Measurements from ENCODE around the gene IPO5. TPM values are rescaled to one million over a fixed set of nuclear protein-coding genes. Genes with fewer than 3 reads are reported as not detected.

IPO5 gene
- total RNA-seq, 1 donor from 2014 or later, result 727 TPM

DNA sequence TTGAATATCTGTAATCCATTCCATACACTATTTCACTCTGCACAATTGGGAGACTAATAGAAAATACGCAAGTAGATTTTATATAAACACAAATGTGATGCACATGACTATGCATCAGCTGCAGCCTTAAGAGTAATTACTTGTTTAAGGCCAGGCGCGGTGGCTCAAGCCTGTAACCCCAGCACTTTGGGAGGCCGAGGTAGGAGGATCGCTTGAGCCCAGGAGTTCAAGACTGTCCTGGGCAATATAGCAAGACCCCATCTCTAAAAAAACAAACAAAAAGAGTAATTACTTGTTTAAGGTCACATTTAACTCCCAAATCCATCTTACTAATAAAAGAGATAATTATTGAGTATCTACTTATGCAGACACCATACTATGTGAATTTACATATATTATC lies 18.0 kb downstream of the IPO5 start:
- Histone ChIP-seq H3K4me1 (no peaks in the 10 kb centered on the region), H3K27ac (no peak overlapping the region), H3K4me2 (no peak overlapping the region), H3K9ac (no peak overlapping the region), H2AFZ (replicated peaks) (no peak overlapping the region), H3K27me3 (no peaks in the 10 kb centered on the region), H3K79me2 (ENCODE audit: low read depth) (no peaks in the 10 kb centered on the region), H4K20me1 (ENCODE audit: low read depth) (no peaks in the 10 kb centered on the region), H3K9me3 (ENCODE audit: low read depth) (no peaks in the 10 kb centered on the region), H3K4me3 (no peak overlapping the region), H3F3A (ENCODE audit: low read depth) (peaks cover 13% of the 10 kb centered on the region), H3K36me3 (no peaks in the 10 kb centered on the region)
- Mint-ChIP-seq H3K9me3 (no peaks in the 10 kb centered on the region), H3K36me3 (no peaks in the 10 kb centered on the region), H3K4me1 (peaks cover 10% of the 10 kb centered on the region), H3K4me3 (no peak overlapping the region), H3K27ac (no peak overlapping the region), H3K27me3 (ENCODE audit: insufficient read depth, low read depth) (peaks cover 2% of the 10 kb centered on the region)
- TF ChIP-seq EZH2phosphoT487 (IDR thresholded peaks at IDR 0.05) (no peak), EZH2 (IDR thresholded peaks at IDR 0.05) (no peak), CTCF (IDR thresholded peaks at IDR 0.05) (no peak)
- no peak for DNase-seq (ENCODE audit: low spot score)

DNA sequence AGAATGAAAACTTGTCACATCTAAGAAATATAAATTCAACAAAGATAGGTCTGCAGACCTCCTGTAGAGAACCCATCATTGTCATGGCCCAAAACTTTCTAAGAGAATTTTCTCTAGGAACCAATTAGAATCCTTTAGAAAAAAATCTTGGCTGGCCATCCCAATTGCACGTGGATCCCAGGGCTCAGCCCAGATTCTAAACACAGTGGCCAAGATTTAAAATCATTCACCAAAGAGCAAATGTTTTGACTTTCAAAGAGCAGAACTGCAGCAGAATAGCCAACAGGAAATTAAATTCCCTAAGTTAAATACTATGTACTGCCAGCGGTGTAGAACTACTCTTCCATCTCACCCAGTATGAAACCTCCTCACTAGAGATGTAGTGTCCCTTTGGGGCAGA lies 21.3 kb downstream of the IPO5 start:
- peaks cover 2% of the 10 kb centered on the region for H3K27me3 Mint-ChIP-seq (ENCODE audit: insufficient read depth, low read depth)
- H3K9me3 Mint-ChIP-seq, result no peaks in the 10 kb centered on the region
- Histone ChIP-seq H3K9ac (no peak overlapping the region), H4K20me1 (ENCODE audit: low read depth) (peaks cover 12% of the 10 kb centered on the region), H3K27ac (no peak overlapping the region), H3F3A (ENCODE audit: low read depth) (peaks cover 32% of the 10 kb centered on the region), H3K27me3 (no peaks in the 10 kb centered on the region), H3K4me1 (peaks cover 11% of the 10 kb centered on the region), H3K36me3 (peaks cover 8% of the 10 kb centered on the region), H3K4me2 (no peak overlapping the region), H3K4me3 (no peak overlapping the region), H3K79me2 (ENCODE audit: low read depth) (peaks cover 30% of the 10 kb centered on the region), H3K9me3 (ENCODE audit: low read depth) (no peaks in the 10 kb centered on the region), H2AFZ (replicated peaks) (no peak overlapping the region)
- no peaks in the 10 kb centered on the region for H3K36me3 Mint-ChIP-seq
- H3K27ac Mint-ChIP-seq, result no peak overlapping the region
- H3K4me3 Mint-ChIP-seq, result peak overlapping the region; percentile 71
- DNase-seq (ENCODE audit: low spot score), result no peak
- TF ChIP-seq CTCF (IDR thresholded peaks at IDR 0.05), result no peak
- H3K4me1 Mint-ChIP-seq, result peaks cover 25% of the 10 kb centered on the region

- H3K9ac ChIP-seq, result peak overlapping the region; percentile 93
- peaks cover 37% of the 10 kb centered on the region for H3F3A ChIP-seq (ENCODE audit: low read depth)
- peaks cover 8% of the 10 kb centered on the region for H3K36me3 ChIP-seq
- H4K20me1 ChIP-seq (ENCODE audit: low read depth), result peaks cover 18% of the 10 kb centered on the region
- H3K9me3 Mint-ChIP-seq, result no peaks in the 10 kb centered on the region
- peak overlapping the region; percentile 86 for H3K4me3 ChIP-seq
- TF ChIP-seq EZH2 (IDR thresholded peaks at IDR 0.05) (no peak), EZH2phosphoT487 (IDR thresholded peaks at IDR 0.05) (no peak), CTCF (IDR thresholded peaks at IDR 0.05) (no peak)
- H3K4me2 ChIP-seq, result peak overlapping the region; percentile 91
- peaks cover 25% of the 10 kb centered on the region for H3K4me1 Mint-ChIP-seq
- no peaks in the 10 kb centered on the region for H3K36me3 Mint-ChIP-seq
- peaks cover 2% of the 10 kb centered on the region for H3K27me3 Mint-ChIP-seq (ENCODE audit: insufficient read depth, low read depth)
- peak overlapping the region; percentile 97 for H3K27ac ChIP-seq
- peak overlapping the region; percentile 95 for H3K27ac Mint-ChIP-seq
- H3K4me3 Mint-ChIP-seq, result peak overlapping the region; percentile 94
- no peaks in the 10 kb centered on the region for H3K27me3 ChIP-seq
- H2AFZ ChIP-seq (replicated peaks), result peak overlapping the region; percentile 93
- peaks cover 11% of the 10 kb centered on the region for H3K4me1 ChIP-seq
- DNase-seq (ENCODE audit: low spot score), result no peak
- H3K9me3 ChIP-seq (ENCODE audit: low read depth), result no peaks in the 10 kb centered on the region
- peaks cover 36% of the 10 kb centered on the region for H3K79me2 ChIP-seq (ENCODE audit: low read depth)
These were observed 21.9 kb downstream of the IPO5 start for GRCh38 chr13:97975280-97975847.

Measured in neural progenitor cell (in vitro differentiated cells).